AG10803 (cell line): ENCODE measurements around the gene CST6.
"Not testable (repeated sequence)": the region's sequence is repeated elsewhere in the genome, so short reads cannot be mapped to it uniquely, and the experiment has no call there.

Experiments
- DNase-seq: peaks from one replicate; pipeline ENCODE4 v3.0.0; 2010; ENCODE audit warnings: low read depth
- H3K4me3 ChIP-seq: 2 replicates; pipeline ENCODE4 v1.5.1; 2011; ENCODE audit warnings: mild to moderate bottlenecking, low read length, control low read depth
- TF ChIP-seq, protein P1 (sequence below): conservative IDR thresholded peaks from 2 replicates; pipeline ENCODE4 v1.5.1; 2011; ENCODE audit warnings: mild to moderate bottlenecking, low read length, control low read depth, inconsistent platforms

The CST6 gene

DNA sequence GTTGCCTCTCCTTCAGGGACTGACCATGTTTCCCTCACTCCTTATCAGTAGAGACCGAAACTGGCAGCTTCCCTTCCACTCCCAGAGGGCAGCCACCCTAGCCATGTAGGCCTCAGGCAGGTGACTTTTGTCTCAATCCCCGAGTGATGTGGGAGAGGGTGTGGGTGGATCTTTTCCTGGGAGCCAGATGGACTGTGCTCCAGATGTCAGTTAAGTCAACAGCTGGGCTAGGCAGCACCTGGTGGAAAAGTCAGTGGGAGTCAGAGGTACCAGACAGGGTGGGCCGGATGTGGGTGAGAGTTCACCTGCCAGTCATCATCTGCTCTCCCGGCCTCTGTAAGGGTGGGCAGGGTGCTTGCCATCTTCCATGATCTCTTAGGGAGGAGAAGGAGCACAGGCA lies 7.6 kb upstream of the CST6 start:
- DNase-seq: no peak
- no peak overlapping the region for H3K4me3 ChIP-seq
- TF ChIP-seq, protein P1, sequence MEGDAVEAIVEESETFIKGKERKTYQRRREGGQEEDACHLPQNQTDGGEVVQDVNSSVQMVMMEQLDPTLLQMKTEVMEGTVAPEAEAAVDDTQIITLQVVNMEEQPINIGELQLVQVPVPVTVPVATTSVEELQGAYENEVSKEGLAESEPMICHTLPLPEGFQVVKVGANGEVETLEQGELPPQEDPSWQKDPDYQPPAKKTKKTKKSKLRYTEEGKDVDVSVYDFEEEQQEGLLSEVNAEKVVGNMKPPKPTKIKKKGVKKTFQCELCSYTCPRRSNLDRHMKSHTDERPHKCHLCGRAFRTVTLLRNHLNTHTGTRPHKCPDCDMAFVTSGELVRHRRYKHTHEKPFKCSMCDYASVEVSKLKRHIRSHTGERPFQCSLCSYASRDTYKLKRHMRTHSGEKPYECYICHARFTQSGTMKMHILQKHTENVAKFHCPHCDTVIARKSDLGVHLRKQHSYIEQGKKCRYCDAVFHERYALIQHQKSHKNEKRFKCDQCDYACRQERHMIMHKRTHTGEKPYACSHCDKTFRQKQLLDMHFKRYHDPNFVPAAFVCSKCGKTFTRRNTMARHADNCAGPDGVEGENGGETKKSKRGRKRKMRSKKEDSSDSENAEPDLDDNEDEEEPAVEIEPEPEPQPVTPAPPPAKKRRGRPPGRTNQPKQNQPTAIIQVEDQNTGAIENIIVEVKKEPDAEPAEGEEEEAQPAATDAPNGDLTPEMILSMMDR: no peak

DNA sequence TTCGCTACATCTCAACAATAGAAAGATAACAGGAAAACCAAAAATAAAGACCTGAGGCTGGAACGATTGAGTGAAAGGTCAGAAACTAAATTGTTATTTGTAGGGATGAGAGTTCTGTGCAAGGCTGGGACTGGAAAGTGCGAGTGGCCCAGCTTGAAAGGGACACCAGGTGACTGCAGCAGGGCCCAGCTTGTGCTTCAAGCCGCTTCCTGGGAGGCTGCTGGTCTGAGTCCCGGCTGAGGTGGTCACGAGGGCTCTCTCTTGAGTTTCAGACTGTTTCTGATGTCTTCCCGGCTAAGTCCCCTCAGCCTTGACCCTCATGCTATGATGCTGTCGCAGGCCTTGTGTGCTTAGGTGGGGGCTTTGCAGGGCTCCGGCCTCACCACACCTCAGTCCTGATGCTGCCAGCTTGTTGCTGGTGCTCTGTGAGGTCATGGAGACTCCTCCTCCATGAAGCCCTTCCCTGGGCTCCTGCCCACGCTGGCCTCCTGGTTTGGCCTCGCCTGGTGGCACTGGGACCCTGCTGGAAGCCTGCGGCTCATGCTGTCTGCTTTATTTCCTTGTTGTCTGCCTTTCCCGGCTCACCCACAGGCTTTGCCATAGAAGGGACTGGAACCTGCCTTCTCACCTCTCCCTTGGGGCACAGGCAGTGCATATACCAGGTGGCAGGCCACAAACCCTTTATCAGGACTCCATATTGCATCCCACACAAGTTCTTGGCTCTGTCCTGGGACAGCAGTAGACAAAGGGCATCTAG lies 5.5 kb upstream of the CST6 start:
- H3K4me3 ChIP-seq: no peak overlapping the region
- TF ChIP-seq, protein P1: no peak
- no peak for DNase-seq

DNA sequence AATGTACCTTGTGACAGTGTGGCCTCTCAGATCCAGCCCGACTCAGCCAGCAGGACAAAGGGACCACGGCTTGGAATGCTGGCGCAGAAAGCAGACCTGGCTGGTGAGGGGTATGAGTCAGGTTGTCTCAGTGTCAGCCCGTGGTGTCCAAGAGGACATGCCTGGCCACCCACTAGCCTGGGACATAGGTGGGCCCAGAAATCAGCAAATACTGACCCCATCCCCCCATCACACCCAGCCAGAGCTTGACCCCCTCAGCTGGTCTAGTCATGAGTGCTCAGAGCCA lies 5.0 kb upstream of the CST6 start:
- no peak overlapping the region for H3K4me3 ChIP-seq
- TF ChIP-seq, protein P1: no peak
- no peak for DNase-seq

DNA sequence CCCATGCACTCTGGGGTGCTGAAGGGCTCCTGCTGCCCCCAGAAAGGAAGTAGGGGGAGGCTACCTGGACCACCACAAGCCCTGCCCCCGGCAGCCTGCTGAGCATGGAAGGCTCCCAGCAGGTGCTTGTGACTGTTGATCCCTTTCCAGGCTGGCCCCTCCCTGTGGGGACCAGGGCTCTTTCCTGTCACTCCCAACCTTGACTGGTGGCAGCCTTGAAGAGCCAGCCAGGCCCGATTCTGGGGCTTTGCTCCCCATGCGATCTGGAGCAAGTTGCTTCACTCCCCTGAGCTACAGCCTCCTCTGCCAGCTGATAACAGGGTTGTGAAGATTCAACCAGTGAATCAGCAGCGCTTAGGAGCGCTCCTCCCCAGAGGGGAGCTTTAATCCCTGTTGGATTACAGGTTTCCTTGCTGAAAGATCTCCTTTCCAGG lies 4.6 kb upstream of the CST6 start:
- TF ChIP-seq, protein P1: no peak
- no peak for DNase-seq
- H3K4me3 ChIP-seq: no peak overlapping the region

DNA sequence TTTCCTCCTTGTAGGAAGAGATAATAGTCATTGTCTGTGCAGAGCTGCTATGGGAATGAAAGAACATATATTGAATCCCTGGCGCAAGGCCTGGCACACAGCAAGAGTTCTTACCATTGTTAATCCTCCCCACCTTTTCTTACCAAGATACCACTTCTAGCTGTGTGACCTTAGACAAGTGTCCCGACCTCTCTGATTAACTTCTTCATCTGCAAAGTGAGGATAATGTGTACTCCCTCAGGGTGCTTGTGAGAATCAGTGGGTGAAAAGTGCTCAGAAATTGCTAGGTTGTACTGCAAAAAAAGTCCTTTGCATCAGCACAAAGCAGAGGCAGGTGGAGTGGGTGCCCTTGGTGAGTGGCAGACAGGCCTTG lies 3.7 kb upstream of the CST6 start:
- no peak for DNase-seq
- TF ChIP-seq, protein P1: no peak
- H3K4me3 ChIP-seq: no peak overlapping the region

DNA sequence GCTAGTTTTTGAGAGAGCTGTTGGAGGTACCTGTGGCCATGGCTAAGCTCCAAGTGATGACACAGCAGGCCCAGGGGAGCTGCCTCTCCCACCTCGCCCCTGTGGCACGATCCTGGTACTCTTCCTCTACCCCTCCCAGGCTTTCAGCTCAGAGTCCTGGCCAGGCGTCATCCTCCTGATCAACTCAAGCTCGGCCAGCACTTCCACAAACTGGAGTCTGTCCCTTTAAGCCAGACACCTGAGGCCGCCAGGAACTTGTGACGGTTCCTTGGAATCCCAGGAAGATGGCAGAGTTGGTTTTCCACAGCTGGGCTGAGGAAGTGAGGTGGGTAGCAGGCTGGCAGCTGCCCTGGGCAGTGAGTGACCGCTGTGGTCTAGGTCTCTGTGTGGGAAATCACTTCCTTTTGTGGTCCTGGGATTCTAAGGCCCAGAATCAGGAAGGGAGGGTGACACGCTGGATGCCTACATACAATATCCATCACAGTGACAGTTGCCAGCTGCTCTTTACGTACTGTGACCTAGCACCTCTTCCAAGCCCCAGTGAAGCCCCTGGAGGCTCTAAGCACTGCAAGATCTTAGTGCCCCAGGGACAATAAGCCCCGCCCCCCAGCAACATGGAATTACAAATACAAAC lies 3.2 kb upstream of the CST6 start:
- TF ChIP-seq, protein P1: no peak
- DNase-seq: no peak
- no peak overlapping the region for H3K4me3 ChIP-seq

DNA sequence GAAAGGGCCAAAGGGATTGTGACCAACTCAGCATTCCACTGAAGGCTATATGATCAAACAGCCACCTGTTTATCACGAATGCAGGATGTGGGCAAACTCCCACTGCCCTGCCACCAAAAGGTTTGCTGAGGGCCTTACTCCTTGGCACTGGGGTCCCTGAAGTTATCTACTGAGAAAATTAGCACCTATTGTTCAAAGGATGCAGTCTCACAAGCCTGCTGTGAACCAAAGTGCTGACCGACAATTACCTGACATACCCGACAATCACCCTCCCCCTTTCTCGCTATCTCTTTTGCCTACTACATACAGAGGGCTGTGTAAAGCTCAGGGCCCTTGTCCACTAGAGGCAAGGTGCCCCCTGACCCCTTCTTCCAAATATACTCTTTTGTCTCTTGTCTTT lies 1.8 kb upstream of the CST6 start:
- not testable (repeated sequence) for DNase-seq, H3K4me3 ChIP-seq
